OCI-LY7 (cell line): ENCODE results near the gene SCPEP1. TPM values are rescaled to one million over a fixed set of nuclear protein-coding genes. Genes with fewer than 3 reads are reported as not detected.

Experiments used
- BruUV-seq: library from RNA; stranded (reverse); fragments of 400-500 nt; replicated peaks from 2 replicates; lab custom pipeline; 2021; lab: Mats Ljungman, UMichigan
- CTCF ChIA-PET: fragments of 300-600 bp; sonication (Branson Sonifier 250); formaldehyde crosslinking; loops from one replicate; lab custom pipeline; 2022; ENCODE audit warnings: antibody characterized with exemption; ENCODE audit not compliant: unreplicated experiment; lab: Charles Lee
- POLR2A ChIA-PET: fragments of 300-600 bp; sonication (Branson Sonifier 250); formaldehyde crosslinking; loops from one replicate; lab custom pipeline; 2022; ENCODE audit warnings: antibody characterized with exemption; lab: Charles Lee
- DNase-seq: peaks from one replicate; pipeline ENCODE4 v3.0.0-alpha.2; 2015; ENCODE audit warnings: low spot score
- H2AFZ ChIP-seq: fragments of 200-600 bp; sonication (generic), shearing (Covaris generic); 2 replicates; pipeline ENCODE4 v1.6.1; 2014; ENCODE audit warnings: mild to moderate bottlenecking, antibody characterized with exemption, low read length, moderate library complexity
- H3K27ac ChIP-seq: fragments of 200-600 bp; sonication (generic); 2 replicates; pipeline ENCODE4 v1.5.1; 2014; ENCODE audit warnings: mixed run types, low read depth, mild to moderate bottlenecking, moderate library complexity, low read length, inconsistent platforms; ENCODE audit not compliant: poor library complexity, severe bottlenecking
- H3K36me3 ChIP-seq: fragments of 200-600 bp; sonication (generic); 2 replicates; pipeline ENCODE4 v1.6.1; 2014; ENCODE audit warnings: mild to moderate bottlenecking, antibody characterized with exemption, low read length, moderate library complexity, mixed read lengths; ENCODE audit not compliant: insufficient read depth
- H3K4me1 ChIP-seq: fragments of 200-600 bp; sonication (generic); 2 replicates; pipeline ENCODE4 v1.5.1; 2014; ENCODE audit warnings: mild to moderate bottlenecking, low read length; ENCODE audit not compliant: insufficient read depth, poor library complexity, severe bottlenecking
- H3K4me2 ChIP-seq: fragments of 200-600 bp; sonication (generic); 2 replicates; pipeline ENCODE4 v1.6.1; 2014; ENCODE audit warnings: mild to moderate bottlenecking, low read length
- H3K4me3 ChIP-seq: fragments of 200-600 bp; sonication (generic); 2 replicates; pipeline ENCODE4 v1.5.1; 2014; ENCODE audit warnings: mild to moderate bottlenecking, low read depth, low read length; ENCODE audit not compliant: poor library complexity, severe bottlenecking
- H3K79me2 ChIP-seq: fragments of 200-600 bp; sonication (generic); 2 replicates; pipeline ENCODE4 v1.6.1; 2016; ENCODE audit warnings: low read depth, mild to moderate bottlenecking, low read length, moderate library complexity, mixed read lengths; ENCODE audit not compliant: insufficient read depth
- H3K9me2 ChIP-seq: fragments of 200-600 bp; sonication (generic); 2 replicates; pipeline ENCODE4 v1.6.1; 2016; ENCODE audit warnings: mild to moderate bottlenecking, low read length, mixed read lengths; ENCODE audit not compliant: insufficient read depth
- H3K9me3 ChIP-seq: fragments of 200-600 bp; sonication (generic); 2 replicates; pipeline ENCODE4 v1.6.1; 2014; ENCODE audit warnings: mild to moderate bottlenecking, mixed run types, low read length, mixed read lengths
- H4K20me1 ChIP-seq: fragments of 200-600 bp; sonication (generic); 2 replicates; pipeline ENCODE4 v1.6.1; 2014; ENCODE audit warnings: mild to moderate bottlenecking, antibody characterized with exemption, low read length, moderate library complexity, mixed read lengths; ENCODE audit not compliant: insufficient read depth
- EZH2phosphoT487 ChIP-seq: fragments of 200-600 bp; sonication (generic); IDR thresholded peaks from 2 replicates; pipeline ENCODE4 v1.6.1; 2018; ENCODE audit warnings: low read depth, borderline replicate concordance, mild to moderate bottlenecking, mixed run types, antibody characterized with exemption, low read length, moderate library complexity, mixed read lengths
- intact Hi-C: fragments of 100-400 bp; cut with micrococcal nuclease; formaldehyde crosslinking; loops from one replicate; pipeline ENCODE4 v1.10.0; 2022; ENCODE audit not compliant: unreplicated experiment
- total RNA-seq, 2 experiments: library from RNA; depleted of rRNA in 1 of 2; stranded (reverse); fragments of >200 nt in 1 of 2; shearing (Covaris generic) in 1 of 2; gene quantifications; 2 replicates each; pipeline ENCODE4 v1.2.3, GENCODE V29; 2014 to 2022
- TF ChIP-seq, protein P1 (sequence below): fragments of 200-600 bp; sonication (generic); conservative IDR thresholded peaks from 2 replicates; pipeline ENCODE4 v1.5.1; 2014; ENCODE audit warnings: mild to moderate bottlenecking, antibody characterized with exemption, low read length, moderate library complexity, mixed read lengths

SCPEP1 gene
- total RNA-seq, 2 experiments from 2014 or later: 43.0 to 48.2 TPM

DNA sequence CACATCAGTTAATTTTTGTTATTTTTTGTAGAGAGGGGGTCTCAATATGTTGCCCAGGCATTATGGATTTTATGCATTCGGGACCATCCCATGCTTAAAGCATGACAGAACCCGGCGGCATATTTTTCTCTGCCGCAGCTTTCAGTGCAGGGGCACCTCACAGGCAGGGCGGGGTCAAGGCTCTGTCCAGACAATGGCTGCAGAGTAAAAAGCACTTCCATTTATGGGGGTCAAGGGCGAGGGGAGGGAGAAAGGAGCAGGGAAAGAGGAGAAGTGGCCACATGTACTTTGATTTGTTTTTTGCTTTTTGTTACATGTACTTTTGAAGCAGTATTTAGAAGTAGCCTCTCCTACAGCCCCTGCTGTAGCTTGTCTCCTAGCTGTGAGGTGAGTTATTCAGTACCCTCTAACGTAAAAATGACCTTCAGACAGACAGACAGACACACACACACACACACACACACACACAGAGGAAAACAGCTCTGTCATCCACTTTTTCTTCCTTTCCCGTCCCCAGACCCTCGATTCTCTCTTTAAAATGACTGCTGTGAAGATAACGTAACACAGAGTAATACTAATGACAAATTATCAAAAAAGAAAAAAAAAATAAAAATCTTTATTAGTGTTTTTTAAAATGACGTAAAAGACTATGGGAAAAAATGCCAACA is 856 bp upstream of the SCPEP1 start:
- DNase-seq: no peak
- ChIA-PET CTCF (interaction anchor here (1.1 kb wide), 1 partner anchor 23 kb away, joined by 3 read pairs; no protein-coding TSS in a partner anchor), POLR2A (interaction anchor here (0.9 kb wide), 1 partner anchor 11 kb away, joined by 4 read pairs; no protein-coding TSS in a partner anchor)
- Histone ChIP-seq H3K4me1 (peaks cover 25% of the 10 kb centered on the region), H2AFZ (peak overlapping the region; percentile 45), H3K36me3 (peaks cover 13% of the 10 kb centered on the region), H3K79me2 (peaks cover 21% of the 10 kb centered on the region; the same call in 1 of the 2 replicates), H3K27ac (no peak overlapping the region), H4K20me1 (no peaks in the 10 kb centered on the region), H3K9me3 (peaks cover 12% of the 10 kb centered on the region; the same call in 1 of the 2 replicates), H3K4me2 (peak overlapping the region; percentile 66), H3K9me2 (no peaks in the 10 kb centered on the region), H3K4me3 (peak overlapping the region; percentile 78)
- TF ChIP-seq EZH2phosphoT487: no peak
- TF ChIP-seq, protein P1, sequence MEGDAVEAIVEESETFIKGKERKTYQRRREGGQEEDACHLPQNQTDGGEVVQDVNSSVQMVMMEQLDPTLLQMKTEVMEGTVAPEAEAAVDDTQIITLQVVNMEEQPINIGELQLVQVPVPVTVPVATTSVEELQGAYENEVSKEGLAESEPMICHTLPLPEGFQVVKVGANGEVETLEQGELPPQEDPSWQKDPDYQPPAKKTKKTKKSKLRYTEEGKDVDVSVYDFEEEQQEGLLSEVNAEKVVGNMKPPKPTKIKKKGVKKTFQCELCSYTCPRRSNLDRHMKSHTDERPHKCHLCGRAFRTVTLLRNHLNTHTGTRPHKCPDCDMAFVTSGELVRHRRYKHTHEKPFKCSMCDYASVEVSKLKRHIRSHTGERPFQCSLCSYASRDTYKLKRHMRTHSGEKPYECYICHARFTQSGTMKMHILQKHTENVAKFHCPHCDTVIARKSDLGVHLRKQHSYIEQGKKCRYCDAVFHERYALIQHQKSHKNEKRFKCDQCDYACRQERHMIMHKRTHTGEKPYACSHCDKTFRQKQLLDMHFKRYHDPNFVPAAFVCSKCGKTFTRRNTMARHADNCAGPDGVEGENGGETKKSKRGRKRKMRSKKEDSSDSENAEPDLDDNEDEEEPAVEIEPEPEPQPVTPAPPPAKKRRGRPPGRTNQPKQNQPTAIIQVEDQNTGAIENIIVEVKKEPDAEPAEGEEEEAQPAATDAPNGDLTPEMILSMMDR: no peak
- no TSS peak for BruUV-seq
- intact Hi-C loops: no loop called here

DNA sequence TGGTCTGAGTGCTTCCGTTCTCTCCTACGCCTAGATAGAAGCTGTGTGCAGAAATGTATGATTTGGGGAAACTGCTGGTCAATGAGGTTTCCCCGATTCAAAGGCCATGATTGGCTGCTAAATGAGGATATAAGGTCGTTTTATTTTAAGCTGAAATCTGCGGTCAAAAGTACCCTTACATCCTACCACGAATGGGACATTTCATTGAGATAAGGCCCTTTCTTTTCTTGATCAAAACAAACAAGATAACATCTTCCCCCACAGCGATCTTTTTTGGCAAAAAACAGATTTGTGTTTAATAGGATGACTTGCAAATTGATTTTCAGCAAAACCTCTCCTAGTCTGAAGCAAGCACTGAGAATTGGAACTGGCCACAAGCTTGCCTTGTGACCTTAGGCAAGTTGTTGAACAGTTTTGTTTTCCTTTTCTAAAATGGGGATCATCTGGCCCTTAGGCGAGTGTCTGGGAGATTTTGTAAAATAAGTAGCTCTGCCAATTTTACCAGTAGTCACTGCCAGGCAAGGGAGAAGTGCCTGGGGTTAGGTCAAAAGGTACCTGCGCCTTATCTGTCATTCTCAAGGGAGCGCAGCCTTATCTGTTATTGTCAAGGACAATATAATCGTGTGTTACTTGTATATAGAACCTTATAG is 635 bp downstream of the SCPEP1 start:
- TF ChIP-seq, protein P1: no peak
- TF ChIP-seq EZH2phosphoT487: no peak
- H3K9me2 ChIP-seq: no peaks in the 10 kb centered on the region
- peak overlapping the region; percentile 68 for H2AFZ ChIP-seq
- H3K4me3 ChIP-seq: peak overlapping the region; percentile 78
- H3K4me2 ChIP-seq: peak overlapping the region; percentile 91
- peaks cover 15% of the 10 kb centered on the region for H3K36me3 ChIP-seq
- TSS peak; percentile 81 for BruUV-seq
- peaks cover 25% of the 10 kb centered on the region for H3K4me1 ChIP-seq
- 0 out of 2 replicates have a peak, but pooled peaks cover 3% of the 10 kb centered on the region for H3K9me3 ChIP-seq
- ChIA-PET CTCF (interaction anchor here (0.8 to 1.1 kb wide), 2 partner anchors 14 to 21 kb away, joined by 3 read pairs; no protein-coding TSS in a partner anchor), POLR2A (interaction anchor here (0.6 to 2.6 kb wide), 8 partner anchors 11 to 382 kb away, joined by 3 to 14 read pairs (median 4); no protein-coding TSS in a partner anchor)
- intact Hi-C loops: loop anchor here (1.0 kb wide), 2 partner anchors 27 to 107 kb away; partner anchors contain the start of gene AKAP1
- no peaks in the 10 kb centered on the region for H4K20me1 ChIP-seq
- peak; percentile 48 for DNase-seq
- H3K79me2 ChIP-seq: peaks cover 21% of the 10 kb centered on the region; the same call in 1 of the 2 replicates
- H3K27ac ChIP-seq: peak overlapping the region; percentile 45
